GM13976 (cell line): Measurements from ENCODE around the gene HIRA.

Experiments
- DNase-seq: peaks from one replicate; pipeline ENCODE4 v3.0.0; 2012; ENCODE audit warnings: low spot score
- CTCF ChIP-seq: IDR thresholded peaks from 2 replicates; pipeline ENCODE4 v1.5.1; 2012; ENCODE audit warnings: borderline replicate concordance, mild to moderate bottlenecking; ENCODE audit not compliant: insufficient read depth; ENCODE audit errors: extremely low read depth, missing control alignments, control extremely low read depth
- in situ Hi-C: fragments of 300-500 bp; cut with MboI; formaldehyde crosslinking; loops from one replicate; pipeline ENCODE4 v1.12.0; 2022; ENCODE audit warnings: low sequenced_read_pairs, mixed read lengths, inconsistent platforms; ENCODE audit not compliant: unreplicated experiment

Gene HIRA

GRCh38 chr22:19401483-19401882, 30.1 kb downstream of the HIRA start:
- in situ Hi-C loops = no loop called here
- TF ChIP-seq CTCF = no peak
- DNase-seq = no peak

DNA sequence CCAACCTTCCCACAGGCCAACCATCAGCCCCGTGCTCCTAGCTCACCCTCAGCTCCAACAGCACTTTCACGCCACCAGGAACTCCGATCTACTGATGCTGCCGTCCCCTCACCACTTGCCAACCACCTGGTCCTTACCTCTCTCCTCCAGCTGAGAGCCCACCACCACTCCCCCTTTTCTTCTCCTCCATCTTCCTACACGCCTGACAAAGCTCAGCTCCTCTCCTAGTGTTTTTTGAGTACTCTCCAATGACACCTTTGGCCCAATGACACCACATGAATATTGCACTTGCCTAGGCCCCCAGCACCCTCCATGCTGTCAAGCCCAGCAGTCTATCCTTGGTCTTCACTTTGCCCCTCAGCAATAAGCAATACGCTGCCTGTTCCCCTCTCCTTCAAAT, 30.7 kb downstream of the HIRA start:
- DNase-seq = no peak
- in situ Hi-C loops = no loop called here
- no peak for TF ChIP-seq CTCF

DNA sequence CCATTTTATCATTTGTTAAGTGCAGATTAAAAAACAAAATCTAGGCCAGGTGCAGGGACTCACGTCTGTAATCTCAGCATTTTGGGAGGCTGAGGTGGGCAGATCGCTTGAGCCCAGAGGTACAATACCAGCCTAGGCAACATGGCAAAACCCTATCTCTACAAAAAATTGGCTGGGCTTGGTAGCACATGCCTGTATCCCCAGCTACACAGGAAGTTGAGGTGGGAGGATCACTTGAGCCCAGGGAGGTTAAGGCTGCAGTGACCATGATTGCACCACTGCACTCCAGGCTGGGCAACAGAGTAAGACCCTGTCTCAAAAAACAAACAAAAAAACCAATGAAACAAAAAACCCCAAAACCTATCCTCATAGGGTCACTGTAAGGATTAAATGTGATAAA, 32.9 kb downstream of the HIRA start:
- in situ Hi-C loops = loop anchor here (25.0 kb wide), 2 partner anchors 111 to 411 kb away; partner anchors contain the start of gene CLTCL1
- no peak for TF ChIP-seq CTCF
- no peak for DNase-seq

DNA sequence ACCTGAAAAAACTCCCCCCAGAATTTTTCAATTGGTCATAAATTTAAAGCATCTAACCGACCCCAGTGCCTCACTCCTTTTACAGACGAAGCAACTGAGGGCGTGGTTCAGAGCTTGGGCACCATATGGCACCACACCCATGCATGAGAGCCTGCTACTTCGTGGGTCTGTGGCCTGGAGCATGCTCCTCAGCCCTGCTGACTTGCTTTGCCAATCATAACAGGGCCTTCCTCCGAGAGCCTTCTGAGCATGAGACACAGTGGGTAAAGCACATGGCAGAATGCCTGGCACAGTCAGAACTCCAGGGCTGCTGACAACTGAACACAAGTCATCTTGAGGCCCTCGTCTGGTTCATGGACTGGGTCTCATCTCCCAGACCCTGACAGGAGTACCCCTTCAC, 33.3 kb downstream of the HIRA start:
- no peak for DNase-seq
- in situ Hi-C loops = loop anchor here (25.0 kb wide), 2 partner anchors 111 to 411 kb away; partner anchors contain the start of gene CLTCL1
- TF ChIP-seq CTCF = no peak

DNA sequence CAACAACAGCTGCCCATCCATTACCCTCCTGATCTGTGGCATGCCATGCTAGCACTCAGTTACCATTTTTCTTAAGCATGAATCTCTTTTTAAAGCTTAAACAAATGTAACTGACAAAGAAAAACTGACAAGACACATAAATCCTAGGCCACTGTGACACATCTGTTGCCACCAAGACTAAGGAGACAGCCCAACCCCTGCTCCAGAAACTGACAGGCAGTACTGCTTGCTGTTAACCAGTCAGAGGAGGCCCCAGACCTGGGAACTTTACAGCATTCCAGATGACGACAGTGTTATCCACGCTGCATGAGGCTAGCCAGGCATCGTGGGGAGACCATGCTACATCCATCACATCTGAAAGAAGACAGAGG, 33.8 kb downstream of the HIRA start:
- no peak for DNase-seq
- in situ Hi-C loops = loop anchor here (25.0 kb wide), 2 partner anchors 110 to 410 kb away; partner anchors contain the start of gene CLTCL1
- no peak for TF ChIP-seq CTCF

DNA sequence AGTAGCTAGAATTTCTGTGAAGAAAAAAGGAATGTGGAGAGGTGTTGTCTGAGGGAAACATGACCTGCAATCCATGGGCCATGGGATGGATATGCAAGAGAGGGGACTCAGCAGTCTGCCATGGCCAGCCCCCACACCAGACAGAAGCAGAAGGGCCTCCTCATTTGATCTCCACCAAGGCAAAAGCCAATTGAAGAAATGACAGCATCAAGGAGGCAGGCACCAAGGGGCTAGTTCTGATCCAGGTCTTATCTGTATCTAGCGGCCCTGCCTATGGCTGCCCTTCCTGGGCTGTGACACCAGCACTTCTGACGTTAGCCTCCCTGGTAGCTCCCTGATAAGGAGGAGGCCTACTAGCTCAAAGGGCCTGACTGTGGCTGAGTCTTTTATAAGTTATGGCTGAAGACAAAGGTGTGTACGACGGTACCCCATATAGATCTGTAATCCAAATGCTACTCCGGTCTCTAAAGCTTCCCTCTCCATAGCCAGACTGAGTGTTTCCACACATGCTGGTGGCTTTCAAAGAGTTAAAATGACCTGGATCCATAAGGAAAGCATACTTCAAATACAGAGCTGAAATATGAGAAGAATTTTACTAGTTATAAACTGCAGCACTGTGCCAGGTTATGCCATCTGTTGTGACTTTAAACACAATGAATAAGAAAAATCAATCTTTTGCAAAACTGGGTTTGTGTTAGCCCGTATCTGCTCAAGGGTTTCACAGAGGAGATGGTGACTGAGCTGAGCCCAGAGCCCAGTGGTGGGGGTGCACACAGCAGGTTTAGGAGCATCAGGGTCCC, 34.4 kb downstream of the HIRA start:
- DNase-seq = no peak
- no peak for TF ChIP-seq CTCF
- in situ Hi-C loops = loop anchor here (25.0 kb wide), 2 partner anchors 110 to 410 kb away; partner anchors contain the start of gene CLTCL1
